SK-N-MC (cell line): ENCODE data around the gene DPAGT1.

ENCODE experiments used
- EZH2 ChIP-seq: fragments of 200-600 bp; sonication (generic); IDR thresholded peaks from one replicate; pipeline ENCODE4 v1.6.1; 2017; ENCODE audit warnings: antibody characterized with exemption
- FOXP2 ChIP-seq: optimal IDR thresholded peaks from 2 replicates; pipeline ENCODE3; 2011; ENCODE audit warnings: mild to moderate bottlenecking, moderate library complexity; ENCODE audit not compliant: insufficient read depth; ENCODE audit errors: extremely low read length, control extremely low read depth
- POLR2AphosphoS5 ChIP-seq: IDR thresholded peaks from 2 replicates; pipeline ENCODE4 v1.6.1; 2012; ENCODE audit warnings: mild to moderate bottlenecking, low read depth, low read length, borderline replicate concordance

DNA sequence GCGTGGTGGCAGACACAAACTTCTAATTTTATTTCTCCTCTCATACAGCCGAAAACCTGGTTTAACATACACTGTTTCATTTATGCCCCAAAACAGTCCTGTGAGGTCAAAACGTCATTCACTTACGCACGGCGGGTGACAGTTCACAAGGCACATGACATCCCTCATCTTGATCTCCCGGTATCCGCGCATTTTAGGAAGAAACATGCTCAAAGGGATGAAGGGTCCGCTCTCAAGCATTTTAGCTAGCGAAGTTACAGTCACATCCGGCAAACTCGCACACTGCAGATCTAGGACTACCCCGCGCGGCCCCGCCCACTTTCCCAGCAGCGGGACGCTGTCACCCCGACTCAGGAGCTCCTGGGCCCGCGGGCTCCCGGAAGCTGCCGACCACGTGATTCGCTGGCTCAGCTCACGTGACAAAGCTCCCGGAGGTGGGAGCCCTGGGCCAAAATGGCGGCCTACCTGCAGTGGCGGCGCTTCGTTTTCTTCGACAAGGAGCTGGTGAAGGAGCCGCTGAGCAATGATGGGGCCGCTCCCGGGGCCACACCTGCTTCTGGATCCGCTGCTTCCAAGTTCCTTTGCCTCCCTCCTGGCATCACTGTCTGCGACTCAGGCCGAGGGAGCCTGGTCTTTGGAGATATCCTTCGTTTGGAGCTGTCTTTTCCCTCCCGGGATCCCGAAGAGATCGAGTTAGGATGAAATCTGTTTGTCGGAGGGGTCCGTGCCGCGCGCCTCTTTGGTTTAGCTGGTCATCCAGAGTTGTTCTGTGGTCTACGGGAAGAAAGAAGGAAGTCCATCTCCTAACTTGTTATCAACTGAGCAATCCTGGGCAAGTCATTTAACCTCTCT is 34.1 kb downstream of the DPAGT1 start, which contains the start of gene VPS11:
- TF ChIP-seq FOXP2, result peak; percentile 32
- no peak for TF ChIP-seq EZH2
- peak; percentile 77 for TF ChIP-seq POLR2AphosphoS5
